LNCaP clone FGC (cell line): ENCODE data around the gene TP63.

ENCODE experiments used
- DNase-seq: peaks from one replicate; pipeline ENCODE4 v3.0.0-alpha.2; 2011; ENCODE audit warnings: low read depth
- H3K4me3 ChIP-seq: 2 replicates; pipeline ENCODE4 v1.5.1; 2011; ENCODE audit warnings: mild to moderate bottlenecking, low read depth, low read length, control low read depth
- CTCF ChIP-seq: IDR thresholded peaks from 2 replicates; pipeline ENCODE4 v1.5.1; 2012; ENCODE audit warnings: mild to moderate bottlenecking; ENCODE audit not compliant: control insufficient read depth, insufficient read depth; ENCODE audit errors: extremely low read depth

Gene TP63

DNA sequence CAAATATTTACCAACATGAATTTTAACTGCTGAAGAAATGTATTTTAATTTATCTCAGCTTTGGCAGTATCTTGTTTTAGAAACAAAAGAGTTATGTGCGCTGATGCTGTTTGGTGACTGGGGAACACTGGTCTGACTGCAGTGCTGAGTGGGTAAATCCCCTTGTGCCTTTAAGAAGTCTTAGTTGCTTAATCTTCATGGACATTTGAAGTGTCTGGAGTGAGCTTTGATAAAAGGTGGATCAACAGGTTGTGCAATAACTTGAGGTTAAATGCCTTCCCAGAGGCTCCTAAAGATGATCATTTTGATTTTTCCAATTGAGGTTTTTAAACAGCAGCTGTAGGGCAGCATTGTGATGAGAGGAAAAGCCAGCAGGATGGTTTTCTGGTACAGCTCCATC lies 68.7 kb downstream of the TP63 start:
- no peak for DNase-seq
- H3K4me3 ChIP-seq, result no peak overlapping the region
- no peak for TF ChIP-seq CTCF

GRCh38 chr3:189702066-189702646 lies 71.0 kb downstream of the TP63 start:
- no peak for TF ChIP-seq CTCF
- DNase-seq, result no peak
- no peak overlapping the region for H3K4me3 ChIP-seq

- no peak for TF ChIP-seq CTCF
- DNase-seq, result no peak
Observed at GRCh38 chr3:189703865-189704264, 72.7 kb downstream of the TP63 start.

GRCh38 chr3:189708375-189708774 lies 77.2 kb downstream of the TP63 start:
- H3K4me3 ChIP-seq, result no peak overlapping the region
- TF ChIP-seq CTCF, result no peak
- DNase-seq, result no peak

More at GRCh38 chr3:189703865-189704264, 72.7 kb downstream of the TP63 start:
- no peak overlapping the region for H3K4me3 ChIP-seq

DNA sequence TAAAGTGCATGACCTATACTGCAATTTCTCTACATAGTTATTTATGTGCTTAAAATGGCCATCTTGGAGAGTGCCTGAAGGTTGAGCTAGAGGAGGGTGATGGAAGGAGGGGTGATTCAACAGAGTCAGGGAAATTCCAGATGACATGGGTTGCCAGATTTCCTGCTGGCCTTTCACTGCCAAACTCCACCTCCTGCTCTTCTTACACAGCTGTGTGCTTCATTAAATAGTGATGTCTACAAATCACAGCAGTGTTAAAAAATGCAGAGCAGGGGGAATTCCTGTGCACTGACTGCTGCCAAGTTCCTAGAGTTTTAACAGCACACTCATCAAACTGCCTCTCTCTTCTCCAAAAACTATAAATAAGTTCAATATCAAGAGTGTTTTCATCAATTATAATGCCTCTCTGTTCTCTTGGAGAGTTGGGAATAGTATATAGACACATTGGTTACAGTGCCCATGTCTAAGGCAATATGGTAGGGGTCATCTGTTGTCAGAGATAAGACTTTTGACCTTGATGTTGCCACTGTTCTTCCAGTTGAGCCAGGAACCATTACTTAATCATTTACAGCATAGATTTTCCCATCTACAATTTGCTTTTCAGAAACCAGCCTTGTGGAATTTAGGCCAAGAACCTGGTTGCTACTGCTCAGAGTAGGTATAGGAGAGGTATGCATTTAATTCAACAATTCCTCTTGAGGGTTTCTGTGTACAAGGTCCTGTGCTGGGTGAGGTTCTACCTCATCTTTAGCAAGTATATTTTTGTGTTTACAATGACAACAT lies 79.6 kb downstream of the TP63 start:
- no peak for TF ChIP-seq CTCF
- no peak overlapping the region for H3K4me3 ChIP-seq
- no peak for DNase-seq

- DNase-seq, result peak; percentile 95
- TF ChIP-seq CTCF, result no peak
- no peak overlapping the region for H3K4me3 ChIP-seq
Observed at GRCh38 chr3:189712906-189713483, 81.8 kb downstream of the TP63 start.
